ENCODE measurements around the gene IQUB.
"Not testable (repeated sequence)": the region's sequence is repeated elsewhere in the genome, so short reads cannot be mapped to it uniquely, and the experiment has no call there.

The IQUB gene

DNA sequence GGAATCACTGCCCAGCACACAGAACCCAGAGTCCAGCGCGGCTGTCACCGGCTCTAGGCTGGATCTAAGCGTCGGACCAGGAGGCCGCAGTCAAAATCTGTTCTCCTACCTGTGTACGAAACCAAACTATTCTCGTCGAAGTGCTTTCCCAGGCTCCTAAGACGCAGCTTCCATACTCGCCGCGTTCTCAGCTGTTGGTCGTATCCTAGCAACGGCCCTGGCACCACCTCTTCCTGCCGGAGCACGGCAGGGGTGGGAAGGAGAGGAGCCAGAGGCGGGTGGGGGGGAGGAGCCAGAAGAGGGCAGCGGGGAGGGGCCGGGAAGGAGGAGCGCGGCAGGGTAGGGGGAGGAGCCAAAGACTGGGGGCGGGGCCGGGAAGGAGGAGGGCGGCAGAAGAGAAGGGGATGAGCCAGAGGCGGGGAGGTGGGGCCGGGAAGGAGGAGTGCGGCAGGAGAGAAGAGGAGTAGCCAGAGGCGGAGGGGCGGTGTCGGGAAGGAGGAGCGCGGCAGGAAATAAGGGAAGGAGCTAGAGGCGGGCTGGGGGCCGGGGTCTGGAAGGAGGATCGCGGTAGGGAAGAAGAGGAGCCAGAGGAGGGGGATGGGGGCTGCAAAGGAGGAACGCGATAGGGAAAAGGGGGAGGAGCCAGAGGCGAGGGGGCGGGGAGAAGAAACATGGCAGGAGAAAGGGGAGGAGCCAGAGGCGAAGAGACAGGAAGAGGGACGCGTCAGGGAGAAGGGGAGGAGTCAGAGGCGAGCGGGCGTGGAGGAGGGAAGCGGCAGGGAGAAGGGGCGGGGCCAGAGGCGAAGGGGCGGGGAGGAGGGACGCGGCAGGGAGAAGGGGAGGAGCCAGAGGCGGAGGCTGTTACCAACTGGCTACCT, at the start of gene IQUB:
Gene IQUB (minus strand): TSS at position 213 of the 878 bp plus-strand sequence. CDS start 22,255 bp downstream, outside the sequence.
- DNase-seq: peak; percentile 93

DNA sequence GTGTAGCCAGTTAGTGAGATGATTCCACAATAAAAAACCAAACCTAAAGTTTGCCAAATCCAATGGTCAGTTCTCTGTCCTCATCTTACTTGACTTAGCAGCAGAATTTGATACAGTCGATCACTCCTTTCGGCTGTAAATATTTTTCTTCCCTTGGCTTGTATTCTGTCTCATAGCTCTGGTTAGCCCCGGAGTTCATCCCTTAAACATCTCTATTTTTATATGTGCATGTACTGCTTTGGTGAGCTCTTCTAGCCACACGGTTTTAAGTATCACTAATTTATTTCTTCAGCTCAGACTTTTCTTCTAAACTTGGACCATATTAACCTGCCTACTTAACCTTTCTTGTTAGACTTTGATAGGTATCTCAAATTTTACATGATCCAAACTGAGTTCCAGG, 49.4 kb upstream of the IQUB start:
- DNase-seq: no peak

DNA sequence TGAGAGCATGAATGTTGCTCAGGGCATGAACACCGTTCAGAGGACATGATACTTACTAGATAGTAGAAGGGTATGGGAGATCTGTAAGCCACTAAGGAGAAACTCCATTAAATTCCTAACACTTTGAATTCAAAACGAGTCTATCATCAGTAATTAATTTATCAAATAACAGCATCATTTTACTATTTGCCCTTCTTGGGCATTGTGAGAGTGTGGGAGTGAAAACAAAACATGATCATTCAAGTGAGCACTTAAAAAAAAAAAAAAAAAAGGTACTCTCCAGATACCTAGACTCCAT, 46.7 kb upstream of the IQUB start:
- no peak for DNase-seq

DNA sequence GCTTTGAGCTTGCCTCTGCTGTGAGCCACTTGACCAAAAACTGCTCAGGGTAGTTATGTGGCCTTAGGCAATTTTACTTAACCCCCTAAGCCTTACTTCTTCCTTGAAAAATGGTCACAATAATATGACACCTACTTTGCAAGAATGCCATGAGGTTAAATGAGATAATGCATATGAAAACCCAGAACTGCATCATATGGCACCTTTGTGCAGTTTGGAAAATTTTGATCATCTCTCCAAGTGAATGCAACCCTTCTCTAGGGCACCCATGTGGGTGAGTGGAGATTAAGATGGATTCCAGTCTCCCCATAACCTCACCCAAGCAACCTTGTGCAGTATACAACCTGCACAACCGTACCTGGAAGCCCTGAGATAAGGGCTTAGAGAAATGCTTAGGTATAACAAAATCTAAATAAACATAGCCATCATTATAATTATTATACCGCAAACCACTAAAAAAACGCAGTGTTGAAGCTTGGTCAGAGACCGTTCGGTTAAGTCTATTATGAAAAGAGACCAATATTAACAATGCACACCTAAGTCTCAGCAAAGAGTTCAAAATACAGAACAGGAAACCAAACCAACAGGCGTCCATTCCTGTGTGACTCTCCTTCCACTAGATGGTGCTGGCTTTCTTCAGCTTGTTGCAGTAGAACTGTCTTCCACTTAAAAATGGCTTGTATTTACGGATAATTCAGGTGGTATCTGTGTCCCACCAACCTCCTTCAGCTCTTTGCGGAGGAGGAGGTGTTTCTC, 46.2 kb upstream of the IQUB start:
- DNase-seq: no peak

DNA sequence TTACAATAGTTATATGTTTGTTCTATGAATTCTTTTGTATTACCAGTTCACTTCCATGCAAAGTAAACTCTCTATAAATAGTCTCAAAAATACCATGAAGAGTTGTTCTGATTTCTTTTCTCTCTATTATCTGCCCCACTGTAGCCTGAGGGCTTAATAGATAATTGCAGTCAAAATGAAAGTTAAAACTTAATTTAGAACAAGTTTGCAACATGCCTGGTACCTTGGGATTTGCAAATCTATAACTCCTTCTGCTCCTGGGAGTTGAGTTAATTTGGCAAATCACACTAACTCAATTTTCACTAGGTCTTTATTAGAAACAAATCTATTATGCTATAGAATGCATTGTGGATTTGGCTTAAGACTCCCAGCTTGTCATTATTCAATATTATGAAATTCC, 45.0 kb upstream of the IQUB start:
- DNase-seq: no peak

DNA sequence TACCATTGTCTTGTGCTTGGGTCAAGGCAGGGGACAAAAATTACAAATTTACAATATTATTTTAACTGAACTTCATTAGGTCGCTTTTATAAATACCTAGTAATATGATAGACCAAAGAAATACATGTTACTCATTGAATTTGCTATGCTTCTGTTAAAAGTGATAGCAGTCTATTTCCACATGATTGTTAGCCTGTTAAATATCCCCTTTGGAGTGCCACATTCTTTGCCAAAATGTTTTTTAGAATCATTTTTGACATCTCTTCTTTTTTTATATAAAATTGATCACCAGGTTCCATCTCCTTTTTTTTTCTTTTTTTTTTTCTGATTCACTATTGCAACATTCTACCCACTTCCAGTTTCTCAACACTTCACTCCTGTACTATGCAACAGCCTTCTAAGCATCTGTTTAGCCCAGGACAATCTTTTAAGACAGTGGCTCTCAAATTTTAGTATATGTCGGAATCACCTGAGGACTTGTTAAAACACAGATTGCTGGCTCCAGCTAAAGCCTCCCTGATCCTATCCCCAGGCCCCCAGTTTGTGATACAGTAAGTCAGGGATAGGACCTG, 39.6 kb upstream of the IQUB start:
- no peak for DNase-seq

DNA sequence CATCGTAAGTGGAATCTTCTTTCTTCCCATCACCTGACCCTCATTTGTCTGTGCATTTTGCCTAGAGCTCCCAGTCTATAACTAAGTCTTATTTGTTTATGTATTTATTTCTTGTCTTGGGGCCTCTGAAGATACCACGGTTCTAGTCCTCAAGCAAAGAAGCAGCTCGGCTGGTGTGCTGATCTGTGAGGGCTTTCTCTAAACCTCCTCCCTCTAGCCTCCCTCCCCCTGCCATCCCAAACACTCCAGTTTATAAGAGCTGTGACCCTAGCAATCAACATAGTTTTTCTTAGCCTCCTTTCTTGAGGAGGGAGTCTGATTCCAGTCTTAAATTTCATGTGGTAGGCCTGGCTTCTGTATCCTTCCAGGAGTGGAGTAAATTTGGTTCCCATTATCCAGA, 38.9 kb upstream of the IQUB start:
- no peak for DNase-seq

DNA sequence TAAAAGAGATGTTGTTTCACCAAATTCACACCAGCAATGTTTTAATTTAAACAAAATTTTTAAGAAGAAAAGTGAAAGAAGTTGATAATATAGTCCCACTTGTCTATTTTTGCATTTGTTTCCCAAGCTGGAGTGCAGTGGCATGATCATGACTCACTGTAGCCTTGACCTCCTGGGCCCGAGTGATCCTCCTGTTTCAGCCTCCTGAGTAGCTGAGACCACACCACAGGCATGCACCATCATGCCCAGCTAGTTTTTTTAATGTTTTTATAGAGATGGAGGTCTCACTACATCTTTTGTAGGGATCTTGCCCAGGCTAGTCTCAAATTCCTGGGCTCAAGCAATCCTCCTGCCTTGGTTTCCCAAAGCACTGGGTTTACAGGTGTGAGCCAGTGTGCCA, 37.3 kb upstream of the IQUB start:
- DNase-seq: no peak

DNA sequence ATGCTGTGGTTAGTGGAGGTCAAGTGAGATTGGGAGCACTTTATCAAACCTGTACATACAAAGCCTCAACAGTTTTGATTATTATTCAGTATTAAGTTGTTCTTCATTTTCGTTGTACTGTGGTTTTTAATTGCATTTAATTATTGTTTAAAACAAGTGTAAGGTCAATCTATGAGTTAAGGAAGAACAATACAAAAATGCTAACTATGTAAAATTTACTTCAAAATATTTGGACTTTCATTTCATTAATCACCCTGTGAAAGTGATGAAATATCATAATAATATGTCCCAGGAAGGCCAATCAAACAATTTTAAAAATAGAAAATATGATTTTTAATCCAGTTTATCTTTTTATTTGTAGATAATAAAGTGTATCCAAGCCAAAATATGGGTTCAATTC, 36.8 kb upstream of the IQUB start:
- no peak for DNase-seq

DNA sequence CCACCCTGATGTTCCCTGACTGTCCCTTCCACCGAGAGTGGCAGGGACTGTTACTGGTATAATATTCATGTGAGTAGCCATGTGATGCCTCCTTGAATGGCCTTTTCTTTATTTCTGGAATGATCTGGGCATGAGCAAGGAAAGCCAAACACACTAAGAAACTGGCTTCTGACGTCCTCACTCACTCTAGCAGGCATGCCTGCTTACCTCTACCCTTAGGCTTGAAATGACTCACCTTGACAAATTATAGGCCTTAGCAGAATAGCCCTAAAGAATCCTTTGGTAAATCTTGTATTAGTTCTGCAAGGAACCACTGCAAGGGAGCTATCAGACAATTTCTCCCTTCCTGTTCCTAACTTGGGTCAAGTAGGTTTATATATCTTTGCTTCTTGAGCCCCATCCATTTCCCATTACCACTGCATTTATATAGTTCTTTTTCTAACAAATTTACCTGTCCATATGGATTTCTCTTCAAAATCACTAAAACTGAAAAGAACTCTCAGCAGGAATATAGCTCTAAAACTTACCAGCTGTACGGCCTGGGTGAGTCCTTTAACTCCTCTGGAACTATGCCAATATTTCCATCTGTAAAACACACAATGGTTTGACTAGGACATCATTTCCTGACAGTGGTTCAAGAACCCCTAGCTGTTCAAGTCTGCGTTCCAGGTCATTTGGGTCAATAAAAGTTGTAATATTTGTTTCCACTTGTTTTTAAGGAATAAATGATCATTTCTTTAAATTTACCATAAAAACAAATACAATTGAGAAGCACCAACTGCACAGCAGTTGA, 36.2 kb upstream of the IQUB start:
- no peak for DNase-seq

DNA sequence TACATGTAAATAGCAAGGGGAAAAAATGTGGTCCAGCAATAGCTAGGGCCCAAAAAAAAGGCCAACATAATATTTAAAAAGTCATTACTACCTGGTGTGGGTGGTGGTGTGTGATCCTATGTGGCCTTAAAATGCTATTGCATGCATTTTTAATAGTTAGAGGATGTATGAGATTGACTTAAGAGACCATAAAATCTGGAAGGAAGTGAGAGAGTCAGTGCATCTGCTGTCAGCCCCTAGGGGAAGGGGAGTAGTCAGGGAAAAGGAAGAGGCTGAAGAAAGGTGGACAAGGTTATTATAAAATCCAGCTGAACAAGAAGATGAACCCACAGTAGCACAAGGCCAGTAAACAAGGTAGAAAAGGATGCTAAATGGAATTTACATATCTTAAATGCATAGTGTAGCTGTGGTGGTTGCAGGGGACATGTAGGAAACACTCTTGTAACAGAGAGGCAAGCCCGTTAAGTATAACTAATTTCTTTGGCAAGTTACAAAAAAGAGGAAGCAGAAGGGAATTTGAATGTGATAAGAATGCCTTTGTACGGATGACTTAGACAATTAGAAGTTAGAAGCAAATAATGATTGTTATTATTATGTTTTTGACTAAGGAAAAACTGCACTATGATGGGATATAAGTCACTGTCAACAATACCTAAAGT, 35.1 kb upstream of the IQUB start:
- no peak for DNase-seq

DNA sequence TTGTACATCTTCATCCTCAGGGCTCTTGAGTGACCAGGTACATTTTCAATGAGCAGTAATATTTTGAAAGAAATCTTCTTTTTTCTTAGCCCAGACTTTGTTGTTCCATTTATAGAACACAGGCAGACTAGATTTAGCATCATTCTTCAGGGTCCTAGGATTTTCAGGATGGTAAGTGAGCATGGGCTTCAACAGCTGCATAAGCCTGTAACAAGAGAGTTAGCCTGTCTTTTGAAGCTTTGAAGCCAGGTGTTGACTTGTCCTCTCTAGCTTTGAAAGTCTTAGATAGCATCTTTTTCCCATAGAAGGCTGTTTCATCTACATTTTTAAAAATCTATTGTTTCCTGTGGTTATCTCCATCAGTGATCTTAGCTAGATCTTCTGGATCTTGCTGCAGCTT, 27.7 kb upstream of the IQUB start:
- no peak for DNase-seq

DNA sequence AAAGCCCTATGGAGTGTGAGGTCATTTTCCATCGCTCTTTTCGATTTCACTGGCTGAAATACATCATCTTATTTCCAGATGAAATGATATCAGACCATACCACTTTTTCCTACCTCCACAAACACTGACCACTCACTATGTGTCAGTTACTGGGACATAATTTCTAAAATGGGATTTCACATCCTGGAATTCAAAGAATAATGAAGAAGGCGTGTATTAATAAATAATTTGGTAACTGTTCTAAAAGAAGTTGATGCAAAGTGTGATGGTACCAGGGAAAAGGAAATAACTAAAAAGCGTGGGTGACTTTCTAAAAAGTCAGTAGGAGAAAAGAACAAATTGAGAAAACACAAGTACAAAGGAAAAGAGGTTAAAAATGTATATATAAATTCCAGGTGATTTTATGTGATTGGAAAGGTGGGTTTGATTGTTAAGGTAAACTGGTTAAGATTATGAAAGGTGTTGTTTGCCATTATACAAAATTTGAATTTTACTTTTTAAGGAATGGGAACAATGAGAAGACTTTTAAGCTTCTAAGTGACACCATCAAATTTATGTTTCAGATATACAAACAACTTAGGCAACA, 24.0 kb upstream of the IQUB start:
- no peak for DNase-seq

DNA sequence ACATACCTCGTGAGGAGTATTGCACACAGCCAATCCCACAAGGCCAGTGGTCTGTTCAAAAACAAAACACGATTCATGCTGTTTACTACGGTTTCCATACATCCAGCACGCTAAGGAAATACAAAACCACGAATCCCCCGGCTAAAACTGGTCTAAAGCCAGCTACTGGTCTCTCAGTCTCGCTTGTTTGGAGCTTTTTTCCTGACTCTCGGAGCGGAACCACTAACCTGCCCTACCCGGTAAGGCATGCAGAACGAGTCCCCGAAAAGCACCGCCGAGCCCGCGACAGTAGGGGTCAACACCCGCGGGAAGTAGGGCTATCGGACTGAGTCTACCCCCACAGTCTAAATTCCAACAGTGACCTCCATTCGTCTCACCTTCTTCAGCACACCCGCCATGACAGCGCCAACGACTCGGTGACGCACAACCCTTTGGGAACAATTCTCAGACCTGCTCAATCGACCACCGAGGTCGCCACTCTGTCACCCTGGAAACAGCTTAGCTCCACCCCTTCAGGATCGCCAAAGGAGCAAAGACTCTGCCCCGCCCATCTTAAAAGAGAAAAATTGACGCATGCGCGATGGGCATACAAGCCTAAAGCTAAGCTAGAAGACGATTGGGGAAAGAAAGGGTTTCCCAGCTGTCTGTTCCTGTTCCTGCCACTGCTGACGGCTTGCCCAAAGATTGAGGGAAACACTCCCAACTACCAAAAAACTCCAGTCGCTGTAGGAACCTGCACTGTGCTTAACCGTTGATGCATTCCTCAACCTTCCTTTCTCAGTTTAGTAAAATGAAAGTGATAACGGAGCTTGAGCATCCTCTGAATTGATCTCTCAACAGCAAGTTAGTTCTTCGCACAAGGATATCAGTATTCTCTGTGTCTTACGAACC, 23.2 kb upstream of the IQUB start, which contains the start of gene NDUFA5:
Gene NDUFA5 (minus strand): TSS at position 421 of the 891 bp plus-strand sequence. CDS start 23 bp downstream, at position 398.
- DNase-seq: peak; percentile 90

DNA sequence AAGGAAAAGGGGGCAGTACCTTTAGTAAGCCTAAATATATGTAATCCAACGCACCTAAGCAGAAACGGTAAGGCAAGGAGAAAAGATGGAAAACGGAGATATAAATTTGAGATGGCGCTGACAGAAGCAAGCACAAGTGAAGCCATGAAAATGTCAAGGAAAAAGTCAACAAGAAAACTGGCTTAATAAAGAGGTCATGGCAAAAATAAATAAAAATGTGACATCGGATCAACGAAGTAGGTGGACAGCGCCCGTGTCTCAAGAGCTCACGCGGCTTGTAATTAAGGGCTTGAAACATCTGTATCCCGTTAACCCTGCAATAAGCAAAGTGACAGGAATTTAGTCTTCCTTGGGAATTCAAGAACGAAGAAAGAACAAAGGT, 22.6 kb upstream of the IQUB start:
- DNase-seq: no peak

DNA sequence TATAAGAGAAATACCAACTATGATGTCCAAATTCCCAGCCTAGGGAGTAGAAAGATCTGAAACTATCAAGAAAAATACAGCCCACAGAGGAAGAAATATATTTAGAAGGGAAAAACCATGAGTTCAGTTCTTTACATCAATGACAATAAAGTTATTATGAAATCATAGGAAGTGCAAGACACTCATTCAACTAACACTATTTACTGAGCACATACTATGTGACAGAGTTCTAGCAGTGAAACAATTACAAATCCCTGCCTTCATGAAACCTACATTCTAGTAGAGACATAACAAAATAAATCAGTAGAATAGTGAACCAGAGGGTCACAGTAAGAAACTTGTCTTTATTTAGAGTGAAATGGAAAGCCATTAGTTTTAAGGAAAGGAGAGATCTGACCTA, 21.1 kb upstream of the IQUB start:
- DNase-seq: no peak

DNA sequence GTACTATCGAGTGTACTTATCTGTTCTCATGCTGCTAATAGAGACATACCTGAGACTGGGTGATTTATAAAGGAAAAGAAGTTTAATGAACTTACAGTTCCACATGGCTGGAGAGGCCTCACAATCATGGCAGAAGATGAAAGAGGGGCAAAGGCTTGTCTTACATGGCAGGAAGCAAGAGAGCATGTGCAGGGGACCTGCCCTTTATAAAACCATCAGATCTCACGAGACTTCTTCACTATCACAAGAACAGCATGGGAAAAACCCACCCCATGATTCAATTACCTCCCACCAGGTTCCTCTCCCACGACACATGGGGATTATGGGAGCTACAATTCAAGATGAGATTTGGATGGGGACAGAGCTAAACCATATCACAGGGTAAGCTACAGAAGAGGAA, 18.8 kb upstream of the IQUB start:
- DNase-seq: no peak

DNA sequence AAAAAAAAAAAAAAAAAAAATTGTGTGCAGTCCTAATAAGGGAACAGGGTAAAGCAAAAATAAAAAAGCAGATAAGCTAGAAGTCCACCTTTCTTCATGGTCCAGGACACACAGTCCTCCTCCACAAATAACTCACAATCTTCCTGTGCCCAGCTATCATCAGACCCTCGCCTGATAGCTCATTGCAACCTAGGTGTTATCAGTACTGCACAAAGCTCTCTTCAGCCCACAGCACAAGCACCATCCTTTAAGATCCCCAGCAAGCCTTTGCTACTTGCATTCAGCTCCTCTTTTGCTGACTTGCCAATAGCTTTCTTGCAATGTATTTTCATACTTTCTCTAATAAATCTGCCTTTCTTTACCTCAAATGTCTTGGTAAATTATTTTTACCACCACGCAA, 18.2 kb upstream of the IQUB start:
- DNase-seq: no peak

DNA sequence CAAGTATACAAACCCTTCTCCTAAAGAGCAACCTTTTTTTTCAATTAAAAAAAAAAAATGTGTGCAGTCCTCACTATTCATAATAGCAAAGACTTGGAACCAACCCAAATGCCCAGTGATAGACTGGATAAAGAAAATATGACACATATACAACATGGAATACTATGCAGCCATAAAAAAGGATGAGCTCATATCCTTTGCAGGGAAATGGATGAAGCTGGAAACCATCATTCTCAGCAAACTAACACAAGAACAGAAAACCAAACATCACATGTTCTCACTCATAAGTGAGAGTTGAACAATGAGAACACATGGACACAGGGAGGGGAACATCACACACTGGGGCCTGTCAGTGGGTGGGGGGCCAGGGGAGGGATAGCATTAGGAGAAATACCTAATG, 17.7 kb upstream of the IQUB start:
- DNase-seq: not testable (repeated sequence)

DNA sequence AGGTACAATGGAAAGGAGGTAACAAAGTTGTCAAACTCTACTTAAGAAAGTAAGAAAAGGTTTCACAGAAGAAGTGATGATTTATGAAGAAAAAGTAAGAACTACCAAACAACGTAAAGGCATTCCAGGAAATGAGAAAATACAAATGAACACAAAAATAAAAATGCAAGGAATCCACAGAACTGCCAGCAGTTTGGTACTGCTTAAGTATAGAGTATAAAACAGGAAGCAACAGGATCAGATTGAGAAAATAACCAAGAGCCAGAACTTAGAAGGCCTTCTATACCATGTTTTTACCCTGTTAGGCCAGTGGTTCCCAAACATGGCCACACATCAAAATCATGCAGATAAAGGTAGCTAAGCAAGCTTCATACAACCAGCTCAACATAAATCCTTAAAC, 14.0 kb upstream of the IQUB start:
- DNase-seq: no peak

DNA sequence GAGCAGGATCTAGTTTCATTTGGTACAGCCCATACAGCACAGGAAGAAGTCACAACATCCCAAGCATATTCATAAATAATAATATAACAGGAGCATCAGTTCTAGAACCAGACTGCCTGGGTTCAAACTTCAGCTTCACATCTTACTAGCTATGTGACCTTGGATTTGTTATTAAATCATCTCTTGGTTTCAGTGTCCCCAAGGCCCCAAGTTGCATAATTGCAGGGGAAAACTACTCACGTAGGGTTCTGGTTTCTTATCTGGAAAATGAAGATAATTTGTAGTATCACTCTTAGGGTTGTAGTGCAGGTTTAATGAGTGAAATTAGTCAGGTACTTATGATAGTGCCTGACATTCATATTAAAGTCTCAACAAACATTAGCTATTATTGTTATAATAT, 5.5 kb upstream of the IQUB start:
- DNase-seq: no peak
